NCI-H2029 treated with DMSO at 0.1 percent for 48 hours (cell line): ENCODE measurements around the gene EBF3.

Experiments used
- DNase-seq: peaks from one replicate; lab custom pipeline; 2025; lab: John Stamatoyannopoulos, UW

Gene EBF3

GRCh38 chr10:129891806-129892205, 72.3 kb downstream of the EBF3 start:
- no peak for DNase-seq

DNA sequence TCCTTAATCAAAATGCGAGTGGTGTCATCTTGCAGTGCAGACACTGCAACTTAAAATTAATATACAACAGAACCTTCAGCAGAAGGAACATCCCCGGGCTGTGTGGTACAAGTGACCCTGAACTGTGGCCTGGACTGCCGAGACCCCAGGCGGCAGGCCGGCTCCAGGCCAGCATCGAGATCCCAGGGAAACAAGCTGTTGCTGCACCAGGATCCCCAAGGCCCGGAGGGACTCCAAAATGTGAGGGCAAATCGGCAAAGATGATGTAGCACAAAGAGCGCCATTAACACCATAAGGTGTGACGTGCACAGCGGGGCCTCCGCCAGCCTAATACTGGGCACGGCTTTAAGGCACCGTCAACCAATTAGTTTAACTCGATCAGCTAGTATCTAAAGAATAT, 73.9 kb downstream of the EBF3 start:
- no peak for DNase-seq

DNA sequence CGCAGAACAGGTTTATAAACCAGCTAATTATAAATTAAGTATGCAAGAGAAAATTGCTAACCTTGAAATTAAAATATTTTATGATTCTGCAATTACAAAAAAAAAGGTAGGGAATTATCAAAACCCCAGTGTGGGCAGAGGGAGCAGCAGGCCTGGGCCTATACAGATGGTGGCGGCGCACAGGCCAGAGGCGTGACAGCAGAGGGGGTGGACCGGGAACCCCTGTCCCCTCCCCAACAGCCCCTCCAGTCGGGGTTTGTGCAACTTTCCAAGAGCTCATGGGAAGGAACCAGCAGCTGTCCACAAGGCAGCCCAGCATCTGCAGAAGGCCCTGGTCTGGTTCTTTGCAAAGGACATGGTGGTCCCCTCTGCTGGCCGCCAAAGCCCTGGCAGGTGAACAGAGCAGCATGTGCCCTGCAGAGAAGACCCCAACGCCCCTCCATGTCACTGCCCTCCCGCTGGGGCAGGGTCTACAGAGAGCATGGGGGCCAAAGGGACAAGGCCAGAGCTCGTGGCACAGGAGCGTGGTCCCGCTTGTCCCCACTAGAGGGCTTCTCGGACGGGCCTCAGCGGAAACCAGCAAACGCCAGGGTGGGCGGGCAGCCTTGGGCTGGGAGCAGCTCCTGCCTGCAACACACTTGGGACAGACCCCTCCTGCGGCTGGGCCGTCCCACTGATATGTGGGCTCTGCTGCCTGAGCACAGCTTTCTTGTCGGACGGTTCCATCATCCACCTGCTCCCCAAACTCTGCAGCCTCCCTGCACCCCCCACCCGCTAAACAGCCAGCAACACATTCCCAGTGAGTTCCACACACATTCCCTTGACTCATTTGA, 75.1 kb downstream of the EBF3 start:
- no peak for DNase-seq

GRCh38 chr10:129887986-129888783, 75.9 kb downstream of the EBF3 start:
- DNase-seq, result no peak

- no peak for DNase-seq
Measured at GRCh38 chr10:129887381-129887905, 76.6 kb downstream of the EBF3 start.

- DNase-seq, result no peak
Measured at GRCh38 chr10:129886263-129886662, 77.8 kb downstream of the EBF3 start.

- no peak for DNase-seq
Measured at GRCh38 chr10:129885526-129885925, 78.5 kb downstream of the EBF3 start.

GRCh38 chr10:129884398-129885078, 79.5 kb downstream of the EBF3 start:
- no peak for DNase-seq

- no peak for DNase-seq
Measured at GRCh38 chr10:129883626-129884397, 80.3 kb downstream of the EBF3 start.

DNA sequence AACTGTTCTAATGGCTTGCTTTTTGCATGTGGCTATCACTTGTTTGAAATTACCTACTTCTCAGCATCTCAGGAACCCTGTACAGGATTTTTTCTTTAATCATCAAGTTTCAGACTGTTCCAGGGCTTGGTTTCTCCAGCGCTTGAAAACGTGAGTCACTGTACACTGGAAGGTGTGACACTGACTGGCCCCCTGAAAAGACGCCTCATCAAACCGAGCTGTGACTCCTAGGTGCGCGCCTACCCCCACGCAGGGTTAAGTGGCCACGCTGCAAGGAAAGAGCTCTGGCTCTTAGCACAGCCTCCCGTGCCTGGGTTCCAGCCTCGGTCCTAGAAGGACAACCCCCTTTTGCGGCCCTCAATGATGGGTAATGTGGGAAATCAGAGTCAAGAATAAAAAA, 81.0 kb downstream of the EBF3 start:
- DNase-seq, result no peak

DNA sequence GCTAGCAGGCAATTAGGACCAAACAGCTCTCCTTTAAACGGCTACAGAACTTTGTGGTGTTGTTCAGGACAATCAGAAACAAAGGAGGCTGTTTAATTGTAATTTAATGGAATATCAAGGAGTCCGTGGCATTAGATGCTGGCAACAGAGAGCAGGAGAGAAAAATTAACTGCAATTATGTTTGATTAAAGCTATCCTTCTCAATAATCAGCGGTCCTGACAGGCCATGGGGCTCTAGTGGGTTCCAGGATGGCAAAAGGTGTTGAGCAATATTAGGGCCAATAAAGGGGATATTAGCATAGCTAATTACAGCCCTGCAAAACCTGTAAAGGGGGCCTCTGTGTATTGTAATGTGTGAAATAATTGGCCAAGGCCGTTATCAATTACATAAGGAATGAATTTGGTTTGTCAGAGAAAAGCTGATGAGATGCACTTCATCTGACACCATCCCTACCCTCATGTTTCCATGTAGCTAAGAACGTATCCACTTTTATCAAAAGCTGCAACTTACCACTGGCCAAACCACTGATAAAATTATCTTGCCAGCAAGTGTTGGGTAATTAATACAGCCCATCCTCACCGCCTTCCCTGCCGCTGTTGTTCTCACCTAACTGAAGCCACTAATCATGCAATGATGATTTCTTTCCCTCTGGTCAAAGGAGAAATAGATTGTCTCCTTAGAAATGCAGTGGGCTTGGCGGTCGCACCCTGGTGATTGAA, 81.6 kb downstream of the EBF3 start:
- no peak for DNase-seq

- DNase-seq, result no peak
Measured at GRCh38 chr10:129881641-129882040, 82.4 kb downstream of the EBF3 start.

DNA sequence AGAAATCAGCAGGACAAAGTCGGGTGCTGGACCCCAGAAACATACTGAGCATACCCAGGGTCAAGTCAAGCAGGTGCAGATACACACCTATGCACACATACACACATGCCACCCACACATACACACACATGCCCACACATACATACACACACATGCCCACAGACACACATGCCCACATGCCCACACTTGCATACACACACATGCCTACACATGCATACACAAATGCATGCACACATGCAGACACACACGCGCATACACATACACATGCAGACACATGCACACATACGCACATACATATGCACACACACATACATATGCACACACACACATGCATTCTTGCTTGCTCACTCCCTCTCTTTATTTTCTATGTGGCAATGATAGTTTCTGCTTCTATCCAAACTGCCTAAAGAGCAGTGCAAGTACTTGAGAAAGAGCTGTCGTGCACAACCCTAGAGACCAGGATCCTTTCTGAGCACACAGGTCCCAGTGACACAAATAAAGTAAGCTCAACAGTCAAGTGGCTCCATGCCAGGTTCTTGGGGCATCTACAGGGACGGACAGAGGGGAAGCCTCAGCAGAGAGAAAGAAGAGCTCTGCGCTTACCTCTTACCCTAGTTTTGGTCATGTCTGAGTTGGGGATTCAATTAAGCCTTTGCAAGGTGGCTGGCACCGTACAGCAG, 83.7 kb downstream of the EBF3 start:
- DNase-seq, result no peak

DNA sequence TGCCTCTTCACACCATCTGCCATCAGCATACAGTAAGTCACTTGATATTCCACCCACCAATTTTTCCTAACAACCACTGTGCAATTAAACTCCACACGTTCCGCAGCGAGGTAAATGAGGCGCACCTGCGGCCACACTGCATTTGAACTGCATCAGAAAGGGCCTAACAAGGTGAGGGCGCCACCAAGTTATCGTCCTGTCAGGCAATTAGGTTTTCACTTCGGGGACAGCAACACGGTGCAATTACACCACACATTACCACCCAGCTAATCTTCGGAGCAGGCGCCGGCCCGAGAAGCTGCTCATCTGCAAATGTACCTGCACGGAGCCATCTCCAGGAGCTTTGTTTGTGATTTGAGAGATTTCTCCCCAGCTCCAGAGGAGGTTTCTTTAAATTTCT, 84.4 kb downstream of the EBF3 start:
- no peak for DNase-seq

GRCh38 chr10:129878835-129879234, 85.2 kb downstream of the EBF3 start:
- no peak for DNase-seq

- DNase-seq, result no peak
Measured at GRCh38 chr10:129877773-129878371, 86.2 kb downstream of the EBF3 start.

DNA sequence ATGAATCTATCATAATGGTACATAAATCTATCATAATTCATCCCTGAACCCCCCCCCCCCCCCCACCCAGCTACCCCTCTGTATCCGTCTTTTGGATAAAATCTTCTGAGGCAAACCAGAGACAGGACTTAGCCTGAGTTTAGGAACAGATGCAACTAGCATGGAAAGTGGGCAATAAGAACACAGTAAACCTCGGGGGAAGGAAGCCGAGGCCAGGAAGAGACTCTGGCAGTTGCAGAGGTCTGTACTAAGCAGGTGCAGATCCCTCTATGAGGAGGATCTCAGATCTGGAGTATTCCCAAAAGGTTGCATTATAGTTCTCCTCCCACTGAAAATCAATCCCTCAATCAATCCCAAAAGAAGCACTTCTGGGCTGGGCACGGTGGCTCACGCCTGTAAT, 87.2 kb downstream of the EBF3 start:
- no peak for DNase-seq

GRCh38 chr10:129875993-129876726, 87.9 kb downstream of the EBF3 start:
- no peak for DNase-seq

GRCh38 chr10:129873351-129873750, 90.7 kb downstream of the EBF3 start:
- no peak for DNase-seq
